Mesendoderm (in vitro differentiated cells): ENCODE results near the gene FNDC3B.
A peak's percentile ranks its signal among the peaks of the same experiment; 100 is the strongest.

Experiments
- DNase-seq: peaks from one replicate; pipeline ENCODE4 v3.0.0; 2013
- H2AK5ac ChIP-seq: 2 replicates; pipeline ENCODE4 v1.6.1; 2013; ENCODE audit warnings: low read length, inconsistent platforms
- H2BK120ac ChIP-seq: 2 replicates; pipeline ENCODE4 v1.6.1; 2013; ENCODE audit warnings: low read depth, mild to moderate bottlenecking, low read length, moderate library complexity, mixed read lengths
- H2BK15ac ChIP-seq: replicated peaks from 2 replicates; pipeline ENCODE4 v1.6.1; 2013; ENCODE audit warnings: low read depth, mild to moderate bottlenecking, moderate library complexity
- H2BK5ac ChIP-seq: 2 replicates; pipeline ENCODE4 v1.6.1; 2013; ENCODE audit warnings: low read length, inconsistent platforms
- H3K18ac ChIP-seq: 2 replicates; pipeline ENCODE4 v1.6.1; 2013; ENCODE audit warnings: mild to moderate bottlenecking, low read length, mixed read lengths
- H3K23ac ChIP-seq: one replicate; pipeline ENCODE4 v1.6.1; 2013; ENCODE audit warnings: low read length
- H3K27ac ChIP-seq: 2 replicates; pipeline ENCODE4 v1.5.1; 2013; ENCODE audit warnings: low read depth, mild to moderate bottlenecking, inconsistent platforms, low read length, moderate library complexity
- H3K27me3 ChIP-seq: 2 replicates; pipeline ENCODE4 v1.6.1; 2013; ENCODE audit warnings: low read length, control low read depth, mild to moderate bottlenecking, inconsistent platforms; ENCODE audit not compliant: insufficient read depth, poor library complexity
- H3K36me3 ChIP-seq: 2 replicates; pipeline ENCODE4 v1.6.1; 2013; ENCODE audit warnings: low read length, inconsistent platforms; ENCODE audit not compliant: control insufficient read depth, insufficient read depth
- H3K4ac ChIP-seq: one replicate; pipeline ENCODE4 v1.6.1; 2013; ENCODE audit warnings: low read depth, mild to moderate bottlenecking, low read length, moderate library complexity
- H3K4me1 ChIP-seq: 2 replicates; pipeline ENCODE4 v1.6.1; 2013; ENCODE audit warnings: low read depth, low read length, inconsistent platforms; ENCODE audit not compliant: control insufficient read depth
- H3K4me2 ChIP-seq: 2 replicates; pipeline ENCODE4 v1.6.1; 2013; ENCODE audit warnings: low read length
- H3K4me3 ChIP-seq: 2 replicates; pipeline ENCODE4 v1.5.1; 2013; ENCODE audit warnings: mild to moderate bottlenecking, low read length
- H3K56ac ChIP-seq: one replicate; pipeline ENCODE4 v1.6.1; 2013; ENCODE audit warnings: low read length
- H3K79me1 ChIP-seq: 2 replicates; pipeline ENCODE4 v1.6.1; 2013; ENCODE audit warnings: low read length, inconsistent platforms
- H3K79me2 ChIP-seq: 2 replicates; pipeline ENCODE4 v1.6.1; 2013; ENCODE audit warnings: mild to moderate bottlenecking, low read length; ENCODE audit not compliant: control insufficient read depth, insufficient read depth
- H3K9ac ChIP-seq: 2 replicates; pipeline ENCODE4 v1.6.1; 2013; ENCODE audit warnings: low read length, inconsistent platforms
- H4K5ac ChIP-seq: one replicate; pipeline ENCODE4 v1.6.1; 2013; ENCODE audit warnings: low read length
- H4K8ac ChIP-seq: one replicate; pipeline ENCODE4 v1.6.1; 2013; ENCODE audit warnings: low read depth, mild to moderate bottlenecking, control low read depth, low read length, moderate library complexity
- WGBS: extraction: QIAGEN DNeasy Blood & Tissue Kit; methylation state at CpG from one replicate; pipeline ENCODE4 v1.1.7; 2013; ENCODE audit warnings: low lambda C conversion rate, missing lambda C conversion rate; ENCODE audit not compliant: insufficient coverage; ENCODE audit errors: extremely low coverage; 5-methylcytosine and 5-hydroxymethylcytosine counted together

FNDC3B gene

DNA sequence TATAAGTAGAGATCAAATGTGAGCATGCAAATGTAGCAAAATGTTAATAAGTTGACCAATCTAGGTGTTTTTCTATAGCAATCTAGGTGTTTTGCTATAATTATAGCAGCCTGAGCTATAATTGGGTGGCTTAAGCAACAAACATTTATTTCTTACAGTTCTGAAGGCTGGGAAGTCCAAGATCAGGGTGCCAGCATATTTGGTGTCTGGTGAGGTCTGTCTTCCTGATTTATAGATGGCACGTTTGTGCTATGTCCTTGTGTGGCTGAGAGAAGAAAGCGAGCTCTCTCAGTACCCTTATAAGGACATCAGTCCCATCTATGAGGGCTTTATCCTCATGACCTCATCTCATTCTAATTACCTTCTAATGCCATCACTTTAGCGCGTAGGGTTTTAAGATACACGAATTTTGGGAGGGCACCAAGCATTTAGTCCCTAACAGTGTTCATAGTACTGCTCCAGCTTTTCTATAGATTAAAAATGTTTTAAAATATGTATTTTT, 237.8 kb downstream of the FNDC3B start:
- H3K4me1 ChIP-seq, result no peaks in the 10 kb centered on the region
- H3K4ac ChIP-seq, result no peak overlapping the region
- no peak overlapping the region for H3K27ac ChIP-seq
- H3K18ac ChIP-seq, result no peak overlapping the region
- no peak overlapping the region for H2BK5ac ChIP-seq
- no peak overlapping the region for H2BK15ac ChIP-seq
- H3K27me3 ChIP-seq, result no peaks in the 10 kb centered on the region
- peaks cover 3% of the 10 kb centered on the region for H3K79me1 ChIP-seq
- no peak for DNase-seq
- no peaks in the 10 kb centered on the region for H3K79me2 ChIP-seq
- no peak overlapping the region for H2BK120ac ChIP-seq
- H3K4me3 ChIP-seq, result no peak overlapping the region
- H4K5ac ChIP-seq, result no peak overlapping the region
- no peak overlapping the region for H4K8ac ChIP-seq
- no peak overlapping the region for H3K4me2 ChIP-seq
- H3K56ac ChIP-seq, result no peak overlapping the region
- H3K23ac ChIP-seq, result no peak overlapping the region
- H3K36me3 ChIP-seq, result no peaks in the 10 kb centered on the region
- H3K9ac ChIP-seq, result no peak overlapping the region
- WGBS, result no CpG with 5 or more reads among the region's 5 CpGs
- H2AK5ac ChIP-seq, result no peak overlapping the region

DNA sequence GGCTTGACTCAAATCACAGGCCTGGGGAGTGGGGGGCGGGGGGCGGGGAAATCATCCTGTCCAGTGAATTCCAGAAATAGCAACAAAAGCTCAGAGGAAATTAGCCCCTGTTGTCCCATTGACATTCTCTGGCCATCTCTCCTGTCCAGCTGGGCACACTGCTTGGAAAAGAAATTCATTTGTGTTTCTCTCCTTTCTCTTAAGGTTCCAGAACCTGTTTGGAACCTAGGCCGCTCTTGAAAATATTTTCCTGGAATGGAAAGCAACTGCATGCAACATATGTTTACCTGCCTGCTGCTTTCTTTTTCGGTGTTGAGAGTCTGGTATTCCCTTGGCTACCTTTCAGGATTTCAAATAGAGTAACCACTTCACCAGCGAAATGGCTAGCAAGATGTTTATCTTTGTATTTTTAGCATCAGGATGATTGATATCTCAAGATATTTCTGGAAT, 239.8 kb downstream of the FNDC3B start:
- Histone ChIP-seq H2BK5ac (no peak overlapping the region), H3K18ac (no peak overlapping the region), H3K4me1 (no peaks in the 10 kb centered on the region), H4K5ac (no peak overlapping the region), H2AK5ac (no peak overlapping the region), H3K56ac (no peak overlapping the region), H3K23ac (no peak overlapping the region), H4K8ac (no peak overlapping the region), H3K4me3 (no peak overlapping the region), H3K27ac (no peak overlapping the region), H2BK120ac (no peak overlapping the region), H3K79me2 (peaks cover 3% of the 10 kb centered on the region), H3K4me2 (no peak overlapping the region), H3K27me3 (no peaks in the 10 kb centered on the region), H2BK15ac (no peak overlapping the region), H3K36me3 (no peaks in the 10 kb centered on the region), H3K9ac (no peak overlapping the region), H3K4ac (no peak overlapping the region), H3K79me1 (peaks cover 5% of the 10 kb centered on the region)
- WGBS, result no CpG with 5 or more reads among the region's 5 CpGs
- DNase-seq, result no peak

DNA sequence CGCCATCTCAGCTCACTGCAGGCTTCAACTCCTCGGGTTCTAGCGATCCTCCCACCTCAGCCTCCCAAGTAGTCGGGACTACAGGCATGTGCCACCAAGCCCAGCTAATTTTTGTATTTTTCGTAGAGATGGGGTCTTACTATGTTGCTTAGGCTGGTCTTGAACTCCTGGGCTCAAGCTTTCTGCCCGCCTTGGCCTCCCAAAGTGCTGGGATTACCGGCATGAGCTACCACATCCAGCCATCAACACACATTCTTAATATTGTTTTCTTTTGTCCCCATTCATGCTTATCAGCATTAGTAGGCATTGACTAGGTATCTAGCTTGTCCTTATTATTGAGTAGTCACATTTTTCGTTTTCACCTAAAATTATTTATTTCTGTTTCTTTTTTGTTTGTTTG, 240.6 kb downstream of the FNDC3B start:
- no peak for DNase-seq
- Histone ChIP-seq H2AK5ac (no peak overlapping the region), H3K27ac (no peak overlapping the region)

DNA sequence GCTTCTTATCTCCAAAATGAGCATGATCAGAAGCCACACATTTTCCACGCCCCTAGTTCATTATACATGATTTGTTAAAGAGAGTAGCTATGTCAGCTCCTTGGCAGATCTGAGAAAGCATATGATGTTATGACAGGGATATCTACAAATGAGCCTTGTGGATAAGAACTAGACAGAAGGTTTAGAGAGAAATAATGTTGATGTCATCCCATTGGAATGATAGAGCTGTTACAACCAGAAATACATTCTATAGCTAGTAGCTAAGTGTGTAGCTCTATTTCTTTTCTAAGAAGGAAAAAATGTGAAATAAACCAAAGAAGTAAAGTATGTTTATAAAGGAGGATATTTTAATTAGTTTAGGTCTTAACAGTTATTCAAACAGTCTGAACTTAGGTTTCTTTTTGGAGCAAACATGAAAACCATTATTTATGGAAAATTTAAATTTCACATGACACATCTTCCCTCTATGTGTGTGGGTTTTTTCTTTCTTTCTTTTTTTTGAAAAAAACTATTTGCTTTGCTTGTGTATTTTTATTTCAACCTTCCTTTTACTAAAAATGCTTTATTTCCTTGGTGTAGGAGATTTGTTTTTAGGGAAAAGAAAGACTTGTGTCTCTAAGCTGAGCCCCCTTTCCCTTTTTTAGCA, 241.2 kb downstream of the FNDC3B start:
- Histone ChIP-seq H3K79me1 (peaks cover 8% of the 10 kb centered on the region), H2BK15ac (no peak overlapping the region), H3K4me2 (no peak overlapping the region), H2AK5ac (no peak overlapping the region), H2BK5ac (no peak overlapping the region), H3K18ac (no peak overlapping the region), H3K27ac (no peak overlapping the region), H3K9ac (no peak overlapping the region), H3K4me3 (no peak overlapping the region), H3K27me3 (no peaks in the 10 kb centered on the region), H3K4ac (no peak overlapping the region), H3K23ac (no peak overlapping the region), H3K36me3 (peaks cover 2% of the 10 kb centered on the region), H4K8ac (no peak overlapping the region), H3K79me2 (peaks cover 3% of the 10 kb centered on the region), H4K5ac (no peak overlapping the region), H3K4me1 (no peaks in the 10 kb centered on the region), H3K56ac (no peak overlapping the region), H2BK120ac (no peak overlapping the region)
- no CpG with 5 or more reads among the region's 1 CpG for WGBS
- DNase-seq, result peak; percentile 30

More for the DNA sequence above, 240.6 kb downstream of the FNDC3B start:
- H3K79me2 ChIP-seq, result peaks cover 3% of the 10 kb centered on the region
- no peak overlapping the region for H2BK15ac ChIP-seq
- no peak overlapping the region for H3K56ac ChIP-seq
- no peak overlapping the region for H3K4me3 ChIP-seq
- H3K9ac ChIP-seq, result no peak overlapping the region
- no peak overlapping the region for H2BK120ac ChIP-seq
- H3K23ac ChIP-seq, result no peak overlapping the region
- H4K5ac ChIP-seq, result no peak overlapping the region
- no peak overlapping the region for H4K8ac ChIP-seq
- peaks cover 7% of the 10 kb centered on the region for H3K79me1 ChIP-seq
- H3K18ac ChIP-seq, result no peak overlapping the region
- no peaks in the 10 kb centered on the region for H3K4me1 ChIP-seq
- no peak overlapping the region for H2BK5ac ChIP-seq
- no CpG with 5 or more reads among the region's 8 CpGs for WGBS
- H3K36me3 ChIP-seq, result peaks cover under 1% of the 10 kb centered on the region
- H3K4ac ChIP-seq, result no peak overlapping the region
- no peaks in the 10 kb centered on the region for H3K27me3 ChIP-seq
- H3K4me2 ChIP-seq, result no peak overlapping the region

DNA sequence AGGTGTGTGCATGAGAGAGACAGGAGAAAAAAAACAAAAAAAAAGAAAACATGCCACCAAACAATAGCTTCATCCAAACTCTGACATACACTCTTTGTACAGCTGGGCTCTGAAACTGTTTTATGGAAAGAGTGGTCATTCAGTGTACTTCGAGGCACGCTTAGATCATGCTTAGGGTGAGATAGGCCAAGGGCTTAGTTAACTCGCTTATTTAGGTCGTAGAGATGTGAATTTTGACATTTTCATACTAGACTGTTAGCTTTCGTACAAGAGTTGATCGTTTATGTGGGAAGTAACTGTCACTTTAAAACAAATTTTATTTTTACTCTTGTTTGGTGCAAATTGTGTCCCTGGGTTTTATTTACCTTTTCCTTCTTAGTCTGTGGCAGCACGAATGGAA, 242.5 kb downstream of the FNDC3B start:
- H2BK120ac ChIP-seq, result no peak overlapping the region
- H3K36me3 ChIP-seq, result peaks cover 2% of the 10 kb centered on the region
- H3K4me2 ChIP-seq, result no peak overlapping the region
- no peaks in the 10 kb centered on the region for H3K27me3 ChIP-seq
- no peaks in the 10 kb centered on the region for H3K4me1 ChIP-seq
- no peak overlapping the region for H2BK15ac ChIP-seq
- H3K9ac ChIP-seq, result no peak overlapping the region
- H3K23ac ChIP-seq, result no peak overlapping the region
- WGBS, result no CpG with 5 or more reads among the region's 7 CpGs
- H3K56ac ChIP-seq, result no peak overlapping the region
- H4K8ac ChIP-seq, result no peak overlapping the region
- no peak overlapping the region for H2AK5ac ChIP-seq
- H3K18ac ChIP-seq, result no peak overlapping the region
- no peak overlapping the region for H3K27ac ChIP-seq
- H4K5ac ChIP-seq, result no peak overlapping the region
- H3K79me1 ChIP-seq, result peaks cover 8% of the 10 kb centered on the region
- H3K4ac ChIP-seq, result no peak overlapping the region
- H3K4me3 ChIP-seq, result no peak overlapping the region
- DNase-seq, result no peak
- peaks cover 3% of the 10 kb centered on the region for H3K79me2 ChIP-seq
- H2BK5ac ChIP-seq, result no peak overlapping the region

DNA sequence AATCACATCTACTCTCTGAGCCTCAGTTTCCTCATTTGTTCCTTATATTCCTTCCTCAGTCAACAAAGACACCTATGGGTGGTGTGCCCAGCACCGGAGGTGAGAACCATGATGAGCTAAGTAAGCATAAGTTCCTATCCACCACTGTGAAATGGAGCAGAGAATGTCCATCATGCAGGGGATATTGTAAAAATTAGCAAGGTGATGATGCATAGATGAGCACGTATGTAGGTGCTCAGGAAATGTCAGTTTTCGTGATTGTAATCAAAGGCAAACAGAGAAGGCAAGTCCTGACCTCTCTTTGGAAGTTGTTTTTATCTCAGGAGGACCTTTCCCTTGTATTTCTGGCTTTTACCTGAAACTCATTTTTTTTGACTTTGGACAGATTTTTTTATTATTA, 243.5 kb downstream of the FNDC3B start:
- Histone ChIP-seq H2BK5ac (no peak overlapping the region), H4K5ac (no peak overlapping the region), H3K27ac (no peak overlapping the region), H3K23ac (no peak overlapping the region), H3K79me2 (peaks cover 3% of the 10 kb centered on the region), H3K4me3 (no peak overlapping the region), H3K9ac (no peak overlapping the region), H3K4me1 (no peaks in the 10 kb centered on the region), H2BK15ac (no peak overlapping the region), H3K18ac (no peak overlapping the region), H3K56ac (no peak overlapping the region), H4K8ac (no peak overlapping the region), H2AK5ac (no peak overlapping the region), H3K4ac (no peak overlapping the region), H3K4me2 (no peak overlapping the region), H2BK120ac (no peak overlapping the region), H3K36me3 (peaks cover 2% of the 10 kb centered on the region), H3K79me1 (peaks cover 7% of the 10 kb centered on the region), H3K27me3 (no peaks in the 10 kb centered on the region)
- WGBS, result no CpG with 5 or more reads among the region's 3 CpGs
- DNase-seq, result no peak
